ENCODE results near the gene CEBPG.

The CEBPG gene

DNA sequence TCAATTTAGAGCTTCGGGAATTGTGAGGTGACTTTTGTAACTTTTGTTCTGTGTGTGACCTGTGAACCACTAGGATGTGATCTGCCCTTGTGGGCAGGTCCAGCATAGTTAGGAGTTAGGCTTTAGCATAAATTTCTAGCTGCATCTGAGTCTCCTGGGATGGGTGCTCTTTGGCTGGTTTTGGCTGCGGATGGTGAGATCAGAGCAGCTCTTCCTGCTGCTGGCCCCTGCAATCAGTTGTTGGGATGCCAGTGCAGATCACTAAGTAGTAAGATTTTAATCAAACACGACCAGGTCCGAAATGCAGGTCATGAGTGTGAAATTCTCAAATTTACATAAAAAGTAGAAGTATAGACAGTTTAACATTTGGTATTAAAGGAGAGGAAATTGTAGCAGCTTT is 8.5 kb downstream of the CEBPG start:
- DNase-seq (ENCODE audit: low read depth): no peak

DNA sequence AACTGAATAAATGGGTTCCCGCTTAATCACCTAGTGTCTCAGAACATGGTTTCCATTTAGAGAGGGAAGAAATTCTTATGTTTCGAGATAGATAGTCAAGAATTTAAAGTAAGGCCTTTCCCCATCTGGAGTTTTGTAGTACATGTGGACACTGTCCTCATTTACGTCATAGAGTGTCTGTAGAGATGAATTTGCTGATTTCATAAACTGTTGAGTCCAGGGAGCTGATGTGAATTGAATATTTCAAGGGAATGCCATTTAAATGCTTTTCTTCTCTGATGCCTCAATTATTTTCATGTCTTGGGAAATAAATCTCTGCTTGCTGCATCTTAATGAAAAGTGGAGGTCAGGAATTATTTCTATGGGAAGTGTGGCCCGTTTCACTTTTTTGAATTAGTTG is 9.5 kb downstream of the CEBPG start:
- no peak for DNase-seq (ENCODE audit: low read depth)

GRCh38 chr19:33383720-33384292 is 10.3 kb downstream of the CEBPG start:
- DNase-seq (ENCODE audit: low read depth): no peak

DNA sequence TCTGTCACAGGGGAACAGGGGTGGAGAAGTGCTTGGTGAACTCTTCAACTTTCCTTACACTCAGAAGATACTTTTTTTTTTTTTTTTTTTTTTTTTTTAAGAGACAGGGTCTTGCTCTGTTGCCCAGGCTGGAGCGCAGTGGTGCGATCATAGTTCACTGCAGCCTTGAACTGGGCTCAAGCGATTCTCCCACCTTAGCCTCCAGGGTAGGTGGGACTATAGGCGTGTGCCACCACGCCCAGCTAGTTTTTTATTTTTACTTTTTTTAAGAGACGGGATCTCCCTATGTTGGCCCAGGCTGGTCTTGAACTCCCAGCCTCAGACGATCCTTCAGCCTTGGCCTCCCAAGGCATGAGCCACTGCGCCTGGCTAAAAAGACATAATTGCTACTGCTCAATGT is 11.5 kb downstream of the CEBPG start:
- DNase-seq (ENCODE audit: low read depth): no peak

GRCh38 chr19:33385956-33386355 is 12.4 kb downstream of the CEBPG start:
- DNase-seq (ENCODE audit: low read depth): no peak

GRCh38 chr19:33386361-33386858 is 12.9 kb downstream of the CEBPG start:
- DNase-seq (ENCODE audit: low read depth): no peak

DNA sequence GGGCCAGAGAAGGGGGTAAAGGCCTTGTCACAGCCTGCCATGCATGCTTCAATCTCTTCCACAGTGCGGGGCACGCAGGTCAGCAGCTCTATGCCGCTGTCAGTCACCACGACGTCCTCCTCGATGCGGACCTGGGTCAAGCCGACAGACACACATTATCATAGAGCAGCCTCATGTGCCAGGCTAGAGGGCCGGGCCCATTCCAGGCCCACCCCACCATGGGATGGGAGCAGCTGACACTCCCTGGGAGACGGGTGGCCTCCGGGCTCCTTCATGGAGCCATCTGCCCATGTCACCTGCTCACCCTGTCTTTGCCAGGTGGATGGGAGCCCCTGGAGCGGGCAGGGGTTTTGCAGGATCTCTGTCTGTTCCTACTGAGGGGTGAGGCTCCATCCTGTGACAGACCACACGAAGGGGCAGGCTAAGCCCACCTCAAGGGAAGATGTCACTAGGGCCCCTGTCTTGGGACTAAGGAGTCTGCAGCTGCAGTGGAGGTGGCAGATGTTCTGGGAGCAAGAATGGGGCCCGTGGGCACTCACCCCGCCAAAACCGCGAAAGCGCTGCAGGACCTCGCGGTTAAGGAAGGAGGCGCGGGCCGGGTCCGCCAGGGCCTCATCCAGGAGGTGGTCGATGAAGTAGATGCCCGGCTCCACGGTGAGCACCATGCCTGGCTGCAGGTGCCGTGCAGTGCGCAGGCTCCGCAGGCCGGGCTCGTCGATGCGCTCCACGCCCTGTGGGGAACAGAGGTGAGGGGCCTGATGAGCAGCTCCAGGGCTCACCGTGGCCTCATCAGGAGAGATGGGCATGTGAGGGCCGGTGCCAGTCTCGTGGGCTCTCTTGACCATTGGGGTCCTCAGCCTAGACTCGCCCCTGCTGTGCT is 14.1 kb downstream of the CEBPG start:
- no peak for DNase-seq (ENCODE audit: low read depth)

DNA sequence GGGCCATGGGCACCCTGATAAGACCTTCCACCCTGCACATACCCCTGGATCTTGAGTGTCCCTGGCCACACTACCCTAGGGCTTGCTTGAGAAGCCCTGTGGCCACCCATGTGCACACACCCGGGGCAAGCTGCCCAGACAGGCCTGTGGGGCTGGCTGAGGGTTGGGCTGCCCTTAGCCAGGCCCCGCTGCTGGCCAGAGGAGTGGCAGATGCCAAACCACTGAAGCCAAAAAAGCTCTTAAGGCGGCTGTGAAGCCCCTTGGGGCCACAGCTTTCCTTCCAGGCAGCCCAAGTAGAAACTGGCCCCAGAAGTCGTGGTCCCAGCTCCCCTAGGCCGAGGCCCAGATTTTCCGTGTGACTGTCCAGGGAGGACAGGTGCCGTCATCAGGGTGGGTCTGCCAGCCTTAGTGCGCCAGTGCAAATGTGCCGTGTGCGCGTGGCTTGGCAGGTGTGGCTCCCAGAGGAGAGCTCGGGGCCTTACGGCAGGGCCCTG is 14.8 kb downstream of the CEBPG start:
- DNase-seq (ENCODE audit: low read depth): no peak

GRCh38 chr19:33388725-33389420 is 15.4 kb downstream of the CEBPG start:
- DNase-seq (ENCODE audit: low read depth): no peak

DNA sequence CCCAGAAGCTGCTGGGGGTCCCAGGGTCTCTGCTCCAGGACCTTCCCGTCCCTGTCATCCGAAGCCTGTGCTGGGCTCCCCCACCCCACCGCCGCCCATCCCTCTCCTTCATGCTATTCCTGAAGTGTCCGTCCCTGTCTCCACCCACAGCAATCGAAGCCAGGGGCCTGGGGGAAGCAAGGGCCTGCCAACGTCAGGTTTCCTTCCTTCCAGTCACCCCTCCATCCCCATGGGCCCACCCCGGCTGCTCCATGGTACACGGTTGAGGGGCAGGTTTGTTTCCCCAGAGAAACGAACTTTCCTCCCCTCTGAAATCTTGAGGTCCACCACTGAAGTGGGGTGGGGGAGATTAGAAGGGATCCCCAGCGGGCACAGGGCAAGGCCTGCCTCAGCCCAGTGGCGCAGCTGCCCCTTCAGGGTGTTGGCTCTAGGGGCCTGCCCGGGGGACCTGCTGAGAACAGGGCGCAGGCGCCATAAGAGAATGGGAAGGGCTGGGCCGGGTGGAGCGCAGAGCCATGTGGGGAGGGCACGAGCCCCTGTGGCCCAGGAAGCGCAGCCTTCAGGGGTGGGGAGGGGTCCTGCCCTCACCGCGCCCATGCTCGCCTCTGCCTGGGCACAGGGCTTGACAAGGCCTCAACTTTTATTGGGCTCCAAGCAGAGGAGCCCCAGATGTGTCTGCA is 16.1 kb downstream of the CEBPG start:
- no peak for DNase-seq (ENCODE audit: low read depth)

DNA sequence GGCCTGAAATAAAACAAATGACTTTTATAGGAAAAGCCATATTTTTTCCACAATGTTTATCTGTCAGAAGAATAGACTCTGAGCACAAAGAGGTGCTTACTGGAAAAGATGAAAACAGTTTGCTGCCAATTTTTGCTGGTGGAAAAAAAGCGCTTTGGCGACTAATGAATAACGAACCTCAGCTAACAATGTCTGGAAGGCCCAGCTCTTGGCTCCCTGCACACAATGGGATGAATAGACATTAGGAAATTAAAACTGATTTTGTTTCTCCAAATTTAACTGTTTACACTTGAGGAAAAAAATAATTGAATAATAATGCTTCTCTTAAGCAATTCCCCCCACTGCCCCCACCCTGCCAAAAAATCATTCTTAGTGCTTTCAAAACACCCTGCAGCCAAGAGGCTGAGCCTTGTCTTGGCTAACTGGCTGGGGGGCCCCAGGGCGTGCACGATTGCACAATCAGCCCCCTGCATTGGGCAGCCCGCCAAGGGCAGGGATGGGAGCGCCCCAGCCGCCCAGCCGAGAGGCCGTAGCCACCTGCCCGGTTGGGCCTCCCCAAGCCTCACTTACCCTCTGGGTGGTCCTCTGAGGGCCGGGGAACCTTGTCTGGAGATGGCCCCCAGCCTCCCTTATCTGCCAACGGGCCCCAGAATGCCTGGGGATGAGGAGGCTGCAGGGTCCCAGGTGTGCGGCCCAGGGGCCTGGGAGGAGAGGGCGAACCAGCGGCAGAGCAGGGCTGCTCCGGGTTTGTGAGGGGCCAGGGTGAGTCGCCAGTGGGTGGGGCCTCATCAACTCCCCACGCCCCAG is 16.8 kb downstream of the CEBPG start:
- DNase-seq (ENCODE audit: low read depth): no peak

GRCh38 chr19:33390908-33391630 is 17.6 kb downstream of the CEBPG start:
- no peak for DNase-seq (ENCODE audit: low read depth)

DNA sequence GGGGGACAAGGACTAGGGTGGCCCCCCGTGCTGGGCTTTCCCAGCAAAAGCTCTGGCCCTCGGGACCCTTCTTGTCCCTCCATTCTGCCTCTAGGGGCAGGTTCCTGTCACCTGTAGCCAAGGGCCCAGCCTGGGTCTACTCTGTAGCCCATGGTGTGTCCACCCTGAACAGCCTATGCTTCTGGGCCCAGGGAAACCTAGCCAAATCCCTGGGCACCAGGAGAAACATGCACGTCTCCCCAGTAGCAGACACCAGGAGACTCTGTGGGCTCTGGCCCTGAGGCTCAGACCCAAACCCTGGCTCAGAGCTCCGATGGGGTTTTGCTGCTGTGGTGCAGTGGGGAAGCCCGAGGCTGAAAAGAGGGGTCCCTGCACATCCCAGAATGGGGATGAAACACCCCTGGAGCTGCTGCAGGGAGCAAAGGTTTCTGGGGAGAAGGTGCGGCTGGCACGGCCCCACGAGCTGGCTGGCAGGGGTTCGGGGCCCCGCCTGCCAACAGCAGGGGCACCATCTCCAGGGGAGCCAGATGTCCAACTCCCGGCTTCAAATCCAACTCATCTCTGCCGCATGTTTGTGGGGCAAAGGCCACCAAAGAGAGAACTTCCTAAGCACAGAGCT is 18.2 kb downstream of the CEBPG start:
- no peak for DNase-seq (ENCODE audit: low read depth)

- DNase-seq (ENCODE audit: low read depth): no peak
These were observed 19.1 kb downstream of the CEBPG start for GRCh38 chr19:33392341-33393285.

GRCh38 chr19:33393286-33394005 is 19.9 kb downstream of the CEBPG start:
- no peak for DNase-seq (ENCODE audit: low read depth)

- peak; percentile 44 for DNase-seq (ENCODE audit: low read depth)
These were observed 20.7 kb downstream of the CEBPG start for GRCh38 chr19:33394006-33394722.

- no peak for DNase-seq (ENCODE audit: low read depth)
These were observed 21.4 kb downstream of the CEBPG start for GRCh38 chr19:33394723-33395560.
